Measurements from ENCODE around the gene BACH2.

BACH2 gene

GRCh38 chr6:90237350-90237990 lies 59.2 kb downstream of the BACH2 start:
- H3K4me3 ChIP-seq (ENCODE audit: control insufficient read depth, low read depth, low read length) = no peak overlapping the region
- TF ChIP-seq CTCF (IDR thresholded peaks at IDR 0.05; ENCODE audit: control insufficient read depth, insufficient read depth, low read depth, low read length, missing control alignments) = no peak
- DNase-seq (ENCODE audit: low read depth) = no peak

GRCh38 chr6:90233994-90234393 lies 62.6 kb downstream of the BACH2 start:
- no peak overlapping the region for H3K4me3 ChIP-seq (ENCODE audit: control insufficient read depth, low read depth, low read length)
- no peak for DNase-seq (ENCODE audit: low read depth)
- TF ChIP-seq CTCF (IDR thresholded peaks at IDR 0.05; ENCODE audit: control insufficient read depth, insufficient read depth, low read depth, low read length, missing control alignments) = no peak

GRCh38 chr6:90233213-90233612 lies 63.4 kb downstream of the BACH2 start:
- TF ChIP-seq CTCF (IDR thresholded peaks at IDR 0.05; ENCODE audit: control insufficient read depth, insufficient read depth, low read depth, low read length, missing control alignments) = no peak
- DNase-seq (ENCODE audit: low read depth) = no peak
- no peak overlapping the region for H3K4me3 ChIP-seq (ENCODE audit: control insufficient read depth, low read depth, low read length)

GRCh38 chr6:90231798-90232197 lies 64.8 kb downstream of the BACH2 start:
- H3K4me3 ChIP-seq (ENCODE audit: control insufficient read depth, low read depth, low read length) = no peak overlapping the region
- no peak for TF ChIP-seq CTCF (IDR thresholded peaks at IDR 0.05; ENCODE audit: control insufficient read depth, insufficient read depth, low read depth, low read length, missing control alignments)
- DNase-seq (ENCODE audit: low read depth) = no peak

- no peak for DNase-seq (ENCODE audit: low read depth)
- no peak for TF ChIP-seq CTCF (IDR thresholded peaks at IDR 0.05; ENCODE audit: control insufficient read depth, insufficient read depth, low read depth, low read length, missing control alignments)
- H3K4me3 ChIP-seq (ENCODE audit: control insufficient read depth, low read depth, low read length) = no peak overlapping the region
Measured at GRCh38 chr6:90231308-90231707, 65.3 kb downstream of the BACH2 start.

- DNase-seq (ENCODE audit: low read depth) = no peak
- TF ChIP-seq CTCF (IDR thresholded peaks at IDR 0.05; ENCODE audit: control insufficient read depth, insufficient read depth, low read depth, low read length, missing control alignments) = no peak
Measured at GRCh38 chr6:90230548-90231215, 66.0 kb downstream of the BACH2 start.

More at GRCh38 chr6:90230548-90231215, 66.0 kb downstream of the BACH2 start:
- no peak overlapping the region for H3K4me3 ChIP-seq (ENCODE audit: control insufficient read depth, low read depth, low read length)

Measured in AG09309 (cell line).